ENCODE measurements around the gene PPP1R27.
"Not testable (repeated sequence)": the region's sequence is repeated elsewhere in the genome, so short reads cannot be mapped to it uniquely, and the experiment has no call there.

The PPP1R27 gene

GRCh38 chr17:81841866-81842265 lies 7.0 kb upstream of the PPP1R27 start:
- no peak overlapping the region for H3K4me3 ChIP-seq (ENCODE audit: low read depth, low read length)
- DNase-seq (ENCODE audit: low read depth): no peak
- TF ChIP-seq CTCF (IDR thresholded peaks at IDR 0.05; ENCODE audit: low read depth, low read length, missing control alignments): no peak
- in situ Hi-C loops (cut with HindIII; ENCODE audit: low sequenced_read_pairs): no loop called here

GRCh38 chr17:81840826-81841778 lies 6.3 kb upstream of the PPP1R27 start:
- DNase-seq (ENCODE audit: low read depth): no peak
- in situ Hi-C loops (cut with HindIII; ENCODE audit: low sequenced_read_pairs): no loop called here
- no peak overlapping the region for H3K4me3 ChIP-seq (ENCODE audit: low read depth, low read length)
- TF ChIP-seq CTCF (IDR thresholded peaks at IDR 0.05; ENCODE audit: low read depth, low read length, missing control alignments): no peak

GRCh38 chr17:81840059-81840458 lies 5.2 kb upstream of the PPP1R27 start:
- in situ Hi-C loops (cut with HindIII; ENCODE audit: low sequenced_read_pairs): not testable (repeated sequence)

GRCh38 chr17:81839301-81839700 lies 4.5 kb upstream of the PPP1R27 start:
- no peak overlapping the region for H3K4me3 ChIP-seq (ENCODE audit: low read depth, low read length)
- DNase-seq (ENCODE audit: low read depth): no peak
- in situ Hi-C loops (cut with HindIII; ENCODE audit: low sequenced_read_pairs): no loop called here
- no peak for TF ChIP-seq CTCF (IDR thresholded peaks at IDR 0.05; ENCODE audit: low read depth, low read length, missing control alignments)

More at GRCh38 chr17:81840059-81840458, 5.2 kb upstream of the PPP1R27 start:
- DNase-seq (ENCODE audit: low read depth); H3K4me3 ChIP-seq (ENCODE audit: low read depth, low read length): not testable (repeated sequence)

GRCh38 chr17:81838753-81839255 lies 4.0 kb upstream of the PPP1R27 start:
- H3K4me3 ChIP-seq (ENCODE audit: low read depth, low read length): no peak overlapping the region
- no peak for TF ChIP-seq CTCF (IDR thresholded peaks at IDR 0.05; ENCODE audit: low read depth, low read length, missing control alignments)
- in situ Hi-C loops (cut with HindIII; ENCODE audit: low sequenced_read_pairs): no loop called here
- no peak for DNase-seq (ENCODE audit: low read depth)

- DNase-seq (ENCODE audit: low read depth): no peak
- H3K4me3 ChIP-seq (ENCODE audit: low read depth, low read length): no peak overlapping the region
- TF ChIP-seq CTCF (IDR thresholded peaks at IDR 0.05; ENCODE audit: low read depth, low read length, missing control alignments): no peak
- in situ Hi-C loops (cut with HindIII; ENCODE audit: low sequenced_read_pairs): no loop called here
These were observed 2.8 kb upstream of the PPP1R27 start for GRCh38 chr17:81837641-81838040.
